Measurements from ENCODE around the gene C12orf43.

Gene C12orf43

DNA sequence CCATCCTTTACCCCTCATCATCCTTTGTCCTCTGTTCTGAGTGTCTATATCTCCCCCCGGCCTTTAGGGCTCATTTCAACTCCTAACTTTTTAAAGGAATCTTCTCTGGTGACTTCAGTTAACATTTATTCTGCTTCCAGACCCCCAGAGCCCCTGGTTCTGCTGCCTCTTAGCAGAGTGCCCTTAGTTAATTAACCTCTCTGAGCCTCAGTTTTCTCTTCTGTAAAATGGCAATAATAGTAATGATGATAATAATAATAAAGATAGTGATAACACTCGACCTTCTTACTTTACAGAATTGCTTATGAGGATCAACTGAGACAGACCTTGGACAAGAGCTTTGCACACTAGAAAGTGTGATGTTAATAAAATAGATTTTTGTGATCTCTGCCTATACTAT lies 6.4 kb upstream of the C12orf43 start:
- Histone ChIP-seq H2AFZ (ENCODE audit: low read length) (no peak overlapping the region), H3K9ac (ENCODE audit: low read length) (no peak overlapping the region), H3K36me3 (replicated peaks; ENCODE audit: insufficient read depth, low read length) (no peaks in the 10 kb centered on the region), H3K4me3 (ENCODE audit: low read length) (no peak overlapping the region), H3K4me1 (ENCODE audit: low read length) (no peaks in the 10 kb centered on the region), H3K79me2 (ENCODE audit: low read length) (no peaks in the 10 kb centered on the region), H3K9me2 (replicated peaks; ENCODE audit: insufficient read depth, low read length) (no peaks in the 10 kb centered on the region), H4K20me1 (ENCODE audit: insufficient read depth, low read length) (no peaks in the 10 kb centered on the region), H3F3A (ENCODE audit: insufficient read depth, low read length) (no peaks in the 10 kb centered on the region), H3K9me3 (replicated peaks; ENCODE audit: insufficient read depth, low read length) (no peaks in the 10 kb centered on the region), H3K4me2 (ENCODE audit: low read depth, low read length) (no peak overlapping the region), H3K27me3 (replicated peaks; ENCODE audit: insufficient read depth, low read length) (no peaks in the 10 kb centered on the region), H3K27ac (ENCODE audit: low read length) (no peak overlapping the region)
- TF ChIP-seq, protein P1, sequence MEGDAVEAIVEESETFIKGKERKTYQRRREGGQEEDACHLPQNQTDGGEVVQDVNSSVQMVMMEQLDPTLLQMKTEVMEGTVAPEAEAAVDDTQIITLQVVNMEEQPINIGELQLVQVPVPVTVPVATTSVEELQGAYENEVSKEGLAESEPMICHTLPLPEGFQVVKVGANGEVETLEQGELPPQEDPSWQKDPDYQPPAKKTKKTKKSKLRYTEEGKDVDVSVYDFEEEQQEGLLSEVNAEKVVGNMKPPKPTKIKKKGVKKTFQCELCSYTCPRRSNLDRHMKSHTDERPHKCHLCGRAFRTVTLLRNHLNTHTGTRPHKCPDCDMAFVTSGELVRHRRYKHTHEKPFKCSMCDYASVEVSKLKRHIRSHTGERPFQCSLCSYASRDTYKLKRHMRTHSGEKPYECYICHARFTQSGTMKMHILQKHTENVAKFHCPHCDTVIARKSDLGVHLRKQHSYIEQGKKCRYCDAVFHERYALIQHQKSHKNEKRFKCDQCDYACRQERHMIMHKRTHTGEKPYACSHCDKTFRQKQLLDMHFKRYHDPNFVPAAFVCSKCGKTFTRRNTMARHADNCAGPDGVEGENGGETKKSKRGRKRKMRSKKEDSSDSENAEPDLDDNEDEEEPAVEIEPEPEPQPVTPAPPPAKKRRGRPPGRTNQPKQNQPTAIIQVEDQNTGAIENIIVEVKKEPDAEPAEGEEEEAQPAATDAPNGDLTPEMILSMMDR (IDR thresholded peaks at IDR 0.05; ENCODE audit: low read length), result no peak
- no peak for TF ChIP-seq EZH2 (optimal IDR thresholded peaks at IDR 0.05; ENCODE audit: low read depth, low read length)
- no peak for TF ChIP-seq EZH2phosphoT487 (IDR thresholded peaks at IDR 0.05; ENCODE audit: low read length)
- no peak for DNase-seq

DNA sequence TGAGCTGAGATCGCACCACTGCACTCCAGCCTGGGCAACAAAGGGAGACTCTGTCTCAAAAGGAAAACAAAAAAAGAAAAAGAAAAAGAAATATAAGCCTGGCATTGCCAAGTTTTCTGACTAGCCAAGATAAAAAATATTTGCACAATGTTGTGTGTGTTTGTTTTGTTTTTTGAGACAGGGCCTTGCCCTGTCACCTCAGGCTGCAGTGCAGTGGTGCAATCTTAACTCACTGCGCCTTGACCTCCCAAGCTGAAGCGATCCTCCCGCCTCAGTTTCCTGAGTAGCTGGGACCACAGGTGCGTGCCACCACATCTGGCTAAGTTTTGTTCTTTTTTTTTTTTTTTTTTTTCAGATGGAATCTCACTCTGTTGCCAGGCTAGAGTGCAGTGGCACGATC lies 5.5 kb upstream of the C12orf43 start:
- H3K27me3 ChIP-seq (replicated peaks; ENCODE audit: insufficient read depth, low read length), result no peaks in the 10 kb centered on the region
- no peak overlapping the region for H2AFZ ChIP-seq (ENCODE audit: low read length)
- TF ChIP-seq EZH2 (optimal IDR thresholded peaks at IDR 0.05; ENCODE audit: low read depth, low read length), result no peak
- TF ChIP-seq, protein P1 (IDR thresholded peaks at IDR 0.05; ENCODE audit: low read length), result no peak
- TF ChIP-seq EZH2phosphoT487 (IDR thresholded peaks at IDR 0.05; ENCODE audit: low read length), result no peak
- no peaks in the 10 kb centered on the region for H3K9me2 ChIP-seq (replicated peaks; ENCODE audit: insufficient read depth, low read length)
- H3K4me2 ChIP-seq (ENCODE audit: low read depth, low read length), result no peak overlapping the region
- H3K4me3 ChIP-seq (ENCODE audit: low read length), result no peak overlapping the region
- no peak overlapping the region for H3K9ac ChIP-seq (ENCODE audit: low read length)
- H3K9me3 ChIP-seq (replicated peaks; ENCODE audit: insufficient read depth, low read length), result no peaks in the 10 kb centered on the region
- DNase-seq, result no peak
- no peaks in the 10 kb centered on the region for H3K79me2 ChIP-seq (ENCODE audit: low read length)
- no peak overlapping the region for H3K27ac ChIP-seq (ENCODE audit: low read length)
- no peaks in the 10 kb centered on the region for H3K4me1 ChIP-seq (ENCODE audit: low read length)
- no peaks in the 10 kb centered on the region for H3K36me3 ChIP-seq (replicated peaks; ENCODE audit: insufficient read depth, low read length)
- no peaks in the 10 kb centered on the region for H3F3A ChIP-seq (ENCODE audit: insufficient read depth, low read length)
- no peaks in the 10 kb centered on the region for H4K20me1 ChIP-seq (ENCODE audit: insufficient read depth, low read length)

DNA sequence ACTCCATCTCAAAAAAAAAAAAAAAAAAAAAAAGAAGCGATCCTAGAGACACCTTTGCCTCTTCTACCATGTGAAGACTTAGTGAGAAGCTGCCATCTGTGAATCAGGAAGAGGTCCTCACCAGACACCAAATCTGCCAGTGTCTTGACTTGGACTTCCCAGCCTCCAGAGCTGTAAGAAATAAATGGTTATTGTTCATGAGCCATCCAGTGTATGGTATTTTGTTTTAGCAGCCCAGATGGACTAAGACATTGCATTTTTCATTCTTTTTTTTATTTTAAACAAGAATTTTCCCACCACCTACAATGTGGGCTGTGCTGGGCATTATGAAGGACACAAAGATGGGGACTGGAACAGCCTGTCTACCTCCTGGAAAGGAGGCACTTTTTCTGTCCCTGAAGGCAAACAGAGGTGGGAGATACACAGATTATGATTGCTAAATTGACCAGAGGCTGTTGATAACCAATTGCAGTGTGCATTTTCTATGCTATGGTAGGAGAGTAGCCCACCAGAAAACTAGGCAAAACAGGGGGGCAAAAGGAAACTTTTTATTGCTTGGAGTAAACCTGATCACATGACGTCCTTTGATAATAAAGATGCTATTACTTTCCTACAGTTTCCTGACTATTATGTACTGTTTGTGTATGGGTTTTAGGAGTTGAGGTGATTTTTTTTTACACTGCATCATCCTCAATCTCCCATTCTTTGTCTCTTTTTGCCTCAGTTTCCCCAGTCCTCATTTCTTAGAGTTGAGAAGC lies 2.8 kb upstream of the C12orf43 start:
- Histone ChIP-seq H3K27me3 (replicated peaks; ENCODE audit: insufficient read depth, low read length) (no peaks in the 10 kb centered on the region), H3K9me3 (replicated peaks; ENCODE audit: insufficient read depth, low read length) (no peaks in the 10 kb centered on the region), H3K4me2 (ENCODE audit: low read depth, low read length) (no peak overlapping the region), H3K4me3 (ENCODE audit: low read length) (no peak overlapping the region), H3K27ac (ENCODE audit: low read length) (no peak overlapping the region), H4K20me1 (ENCODE audit: insufficient read depth, low read length) (no peaks in the 10 kb centered on the region), H3F3A (ENCODE audit: insufficient read depth, low read length) (no peaks in the 10 kb centered on the region), H3K36me3 (replicated peaks; ENCODE audit: insufficient read depth, low read length) (no peaks in the 10 kb centered on the region), H3K4me1 (ENCODE audit: low read length) (no peaks in the 10 kb centered on the region), H2AFZ (ENCODE audit: low read length) (no peak overlapping the region), H3K79me2 (ENCODE audit: low read length) (peaks cover 11% of the 10 kb centered on the region), H3K9ac (ENCODE audit: low read length) (no peak overlapping the region), H3K9me2 (replicated peaks; ENCODE audit: insufficient read depth, low read length) (no peaks in the 10 kb centered on the region)
- TF ChIP-seq, protein P1 (IDR thresholded peaks at IDR 0.05; ENCODE audit: low read length), result no peak
- no peak for TF ChIP-seq EZH2 (optimal IDR thresholded peaks at IDR 0.05; ENCODE audit: low read depth, low read length)
- TF ChIP-seq EZH2phosphoT487 (IDR thresholded peaks at IDR 0.05; ENCODE audit: low read length), result no peak
- DNase-seq, result no peak
